ENCODE results near the gene PLXNB1. TPM values are rescaled to one million over a fixed set of nuclear protein-coding genes. Genes with fewer than 3 reads are reported as not detected.

PLXNB1 gene
- total and polyA plus RNA-seq, 2 of the 13 experiments (the other 11 are each of a cell fraction or from before 2014, with no cell fraction given), result 86.0 to 143 TPM

DNA sequence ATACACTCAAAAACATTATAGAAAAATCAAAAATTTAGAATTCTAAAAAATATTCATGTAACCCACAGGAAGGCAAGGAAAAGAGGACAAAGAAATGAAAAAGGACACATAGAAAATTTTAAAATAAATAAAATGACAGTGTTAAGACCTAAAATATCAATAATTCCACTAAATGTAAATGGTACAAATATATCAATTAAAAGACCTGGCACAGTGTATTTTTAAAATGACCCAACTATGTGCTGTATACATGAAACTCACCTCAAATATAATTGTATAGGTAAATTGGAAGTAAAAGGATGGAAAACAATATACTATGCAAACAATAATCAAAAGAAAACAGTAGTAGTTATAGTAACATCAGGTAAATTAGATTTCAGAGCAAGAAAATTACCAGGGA is 68.0 kb downstream of the PLXNB1 start:
- H3K9ac ChIP-seq (ENCODE audit: insufficient read depth, low read depth, low read length), result no peak overlapping the region
- H3K27ac ChIP-seq (ENCODE audit: extremely low read length, insufficient read depth, low read length), result no peak overlapping the region
- peaks cover 11% of the 10 kb centered on the region for H3K4me1 ChIP-seq (ENCODE audit: insufficient read depth, low read length)
- H3K27me3 ChIP-seq (ENCODE audit: control insufficient read depth in 1 of 2, insufficient read depth in 2 of 2, low read length in 2 of 2), result 0 out of 5 replicates have a peak, but pooled peaks cover 0 to 1% of the 10 kb centered on the region in 2 experiments
- no peak overlapping the region for H2AFZ ChIP-seq (ENCODE audit: low read length)
- no peaks in the 10 kb centered on the region for H3K79me2 ChIP-seq (ENCODE audit: insufficient read depth, low read length)
- H3K4me3 ChIP-seq (replicated peaks in 1 of 3; ENCODE audit: insufficient read depth in 1 of 3, low read depth in 2 of 3, low read length in 3 of 3), result no peak overlapping the region
- no peaks in the 10 kb centered on the region for H3K36me3 ChIP-seq (replicated peaks in 1 of 2; ENCODE audit: control insufficient read depth in 1 of 2, insufficient read depth in 2 of 2, low read length in 2 of 2)
- ChIA-PET POLR2A (no interaction called here), CTCF (ENCODE audit: low intra/inter-chr PET ratio, low total read pairs) (no interaction called here)
- in situ Hi-C loops (cut with HindIII; ENCODE audit: extremely low pct_ligation_motif_present, low pct_unique_long_range_greater_than_20kb) (no loop called here), intact Hi-C loops (cut with micrococcal nuclease; ENCODE audit: unreplicated experiment) (no loop called here)
- DNase-seq (ENCODE audit: low spot score) (no peak), FAIRE-seq (no peak), ATAC-seq (no peak)
- TF ChIP-seq, protein P1, sequence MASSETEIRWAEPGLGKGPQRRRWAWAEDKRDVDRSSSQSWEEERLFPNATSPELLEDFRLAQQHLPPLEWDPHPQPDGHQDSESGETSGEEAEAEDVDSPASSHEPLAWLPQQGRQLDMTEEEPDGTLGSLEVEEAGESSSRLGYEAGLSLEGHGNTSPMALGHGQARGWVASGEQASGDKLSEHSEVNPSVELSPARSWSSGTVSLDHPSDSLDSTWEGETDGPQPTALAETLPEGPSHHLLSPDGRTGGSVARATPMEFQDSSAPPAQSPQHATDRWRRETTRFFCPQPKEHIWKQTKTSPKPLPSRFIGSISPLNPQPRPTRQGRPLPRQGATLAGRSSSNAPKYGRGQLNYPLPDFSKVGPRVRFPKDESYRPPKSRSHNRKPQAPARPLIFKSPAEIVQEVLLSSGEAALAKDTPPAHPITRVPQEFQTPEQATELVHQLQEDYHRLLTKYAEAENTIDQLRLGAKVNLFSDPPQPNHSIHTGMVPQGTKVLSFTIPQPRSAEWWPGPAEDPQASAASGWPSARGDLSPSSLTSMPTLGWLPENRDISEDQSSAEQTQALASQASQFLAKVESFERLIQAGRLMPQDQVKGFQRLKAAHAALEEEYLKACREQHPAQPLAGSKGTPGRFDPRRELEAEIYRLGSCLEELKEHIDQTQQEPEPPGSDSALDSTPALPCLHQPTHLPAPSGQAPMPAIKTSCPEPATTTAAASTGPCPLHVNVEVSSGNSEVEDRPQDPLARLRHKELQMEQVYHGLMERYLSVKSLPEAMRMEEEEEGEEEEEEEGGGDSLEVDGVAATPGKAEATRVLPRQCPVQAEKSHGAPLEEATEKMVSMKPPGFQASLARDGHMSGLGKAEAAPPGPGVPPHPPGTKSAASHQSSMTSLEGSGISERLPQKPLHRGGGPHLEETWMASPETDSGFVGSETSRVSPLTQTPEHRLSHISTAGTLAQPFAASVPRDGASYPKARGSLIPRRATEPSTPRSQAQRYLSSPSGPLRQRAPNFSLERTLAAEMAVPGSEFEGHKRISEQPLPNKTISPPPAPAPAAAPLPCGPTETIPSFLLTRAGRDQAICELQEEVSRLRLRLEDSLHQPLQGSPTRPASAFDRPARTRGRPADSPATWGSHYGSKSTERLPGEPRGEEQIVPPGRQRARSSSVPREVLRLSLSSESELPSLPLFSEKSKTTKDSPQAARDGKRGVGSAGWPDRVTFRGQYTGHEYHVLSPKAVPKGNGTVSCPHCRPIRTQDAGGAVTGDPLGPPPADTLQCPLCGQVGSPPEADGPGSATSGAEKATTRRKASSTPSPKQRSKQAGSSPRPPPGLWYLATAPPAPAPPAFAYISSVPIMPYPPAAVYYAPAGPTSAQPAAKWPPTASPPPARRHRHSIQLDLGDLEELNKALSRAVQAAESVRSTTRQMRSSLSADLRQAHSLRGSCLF (CRISPR knock-in tag; IDR thresholded peaks at IDR 0.05; ENCODE audit: borderline replicate concordance), result no peak
- TF ChIP-seq ETV6 (CRISPR knock-in tag; conservative IDR thresholded peaks at IDR 0.05), result no peak
- no peak for TF ChIP-seq SRSF4 (IDR thresholded peaks at IDR 0.05; ENCODE audit: low read depth, low read length, poor library complexity, severe bottlenecking)
- TF ChIP-seq ZNF367 (CRISPR knock-in tag; IDR thresholded peaks at IDR 0.05; ENCODE audit: borderline replicate concordance), result no peak
- no peak for TF ChIP-seq RXRB (CRISPR knock-in tag; IDR thresholded peaks at IDR 0.05; ENCODE audit: borderline replicate concordance)
- TF ChIP-seq KMT2A (CRISPR knock-in tag; IDR thresholded peaks at IDR 0.05), result no peak
- TF ChIP-seq KDM5A (IDR thresholded peaks at IDR 0.05; ENCODE audit: borderline replicate concordance, low read length), result no peak
- TF ChIP-seq PITX1 (CRISPR knock-in tag; IDR thresholded peaks at IDR 0.05), result no peak
- no peak for TF ChIP-seq SMC3 (IDR thresholded peaks at IDR 0.05; ENCODE audit: low read length)
- TF ChIP-seq, protein P2, sequence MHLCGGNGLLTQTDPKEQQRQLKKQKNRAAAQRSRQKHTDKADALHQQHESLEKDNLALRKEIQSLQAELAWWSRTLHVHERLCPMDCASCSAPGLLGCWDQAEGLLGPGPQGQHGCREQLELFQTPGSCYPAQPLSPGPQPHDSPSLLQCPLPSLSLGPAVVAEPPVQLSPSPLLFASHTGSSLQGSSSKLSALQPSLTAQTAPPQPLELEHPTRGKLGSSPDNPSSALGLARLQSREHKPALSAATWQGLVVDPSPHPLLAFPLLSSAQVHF (CRISPR knock-in tag; IDR thresholded peaks at IDR 0.05), result no peak
- no peak for TF ChIP-seq HOXA3 (CRISPR knock-in tag; IDR thresholded peaks at IDR 0.05)
- TF ChIP-seq, protein P3, sequence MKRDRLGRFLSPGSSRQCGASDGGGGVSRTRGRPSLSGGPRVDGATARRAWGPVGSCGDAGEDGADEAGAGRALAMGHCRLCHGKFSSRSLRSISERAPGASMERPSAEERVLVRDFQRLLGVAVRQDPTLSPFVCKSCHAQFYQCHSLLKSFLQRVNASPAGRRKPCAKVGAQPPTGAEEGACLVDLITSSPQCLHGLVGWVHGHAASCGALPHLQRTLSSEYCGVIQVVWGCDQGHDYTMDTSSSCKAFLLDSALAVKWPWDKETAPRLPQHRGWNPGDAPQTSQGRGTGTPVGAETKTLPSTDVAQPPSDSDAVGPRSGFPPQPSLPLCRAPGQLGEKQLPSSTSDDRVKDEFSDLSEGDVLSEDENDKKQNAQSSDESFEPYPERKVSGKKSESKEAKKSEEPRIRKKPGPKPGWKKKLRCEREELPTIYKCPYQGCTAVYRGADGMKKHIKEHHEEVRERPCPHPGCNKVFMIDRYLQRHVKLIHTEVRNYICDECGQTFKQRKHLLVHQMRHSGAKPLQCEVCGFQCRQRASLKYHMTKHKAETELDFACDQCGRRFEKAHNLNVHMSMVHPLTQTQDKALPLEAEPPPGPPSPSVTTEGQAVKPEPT (CRISPR knock-in tag; IDR thresholded peaks at IDR 0.05; ENCODE audit: low read depth), result no peak
- TF ChIP-seq ZNF496 (CRISPR knock-in tag; IDR thresholded peaks at IDR 0.05; ENCODE audit: insufficient replicate concordance), result no peak
- no peak for TF ChIP-seq ZNF841 (CRISPR knock-in tag; IDR thresholded peaks at IDR 0.05; ENCODE audit: borderline replicate concordance)
- TF ChIP-seq NR3C1 (CRISPR knock-in tag; IDR thresholded peaks at IDR 0.05), result no peak
- H3K9me3 ChIP-seq (ENCODE audit: low read length), result no peaks in the 10 kb centered on the region
- H3K4me2 ChIP-seq (ENCODE audit: low read depth, low read length), result no peak overlapping the region
- no TSS peak for BruUV-seq (replicated peaks)
- H4K20me1 ChIP-seq (ENCODE audit: insufficient read depth, low read length), result no peaks in the 10 kb centered on the region

All from HepG2 (cell line).